Activated naive CD4-positive, alpha-beta T cell treated with anti-CD3 and anti-CD28 coated beads, Interleukin-2, amount 50 U/mL, for 72 hours (primary cell): ENCODE data around the gene XPR1. TPM values are rescaled to one million over a fixed set of nuclear protein-coding genes. Genes with fewer than 3 reads are reported as not detected.

Experiments used
- ATAC-seq, 2 donors: fragments of 150-1000 bp; cut with Tn5 transposase; 2 replicates each; pipeline ENCODE4 v1.10.0; 2021; ENCODE audit warnings: mild to moderate bottlenecking in 2 of 2, moderate library complexity in 2 of 2
- DNase-seq, 2 donors: peaks; one replicate each; pipeline ENCODE4 v3.0.0; 2021 to 2022; ENCODE audit warnings: low spot score in 2 of 2
- H3K27ac Mint-ChIP-seq, 2 donors: one replicate each; pipeline ENCODE4 v1.8.0; 2022; ENCODE audit warnings: mild to moderate bottlenecking in 2 of 2, mixed read lengths in 2 of 2
- H3K36me3 Mint-ChIP-seq, 2 donors: one replicate each; pipeline ENCODE4 v1.8.0; 2022; ENCODE audit warnings: mixed read lengths in 2 of 2
- H3K9me3 Mint-ChIP-seq, 2 donors: one replicate each; pipeline ENCODE4 v1.8.0; 2022; ENCODE audit warnings: mixed read lengths in 2 of 2
- total RNA-seq, 2 donors: library from RNA; stranded (reverse); gene quantifications; one replicate each; pipeline ENCODE4 v1.2.3, GENCODE V29; 2022

XPR1 gene
- total RNA-seq, 2 donors from 2014 or later, result 15.2 to 18.6 TPM

DNA sequence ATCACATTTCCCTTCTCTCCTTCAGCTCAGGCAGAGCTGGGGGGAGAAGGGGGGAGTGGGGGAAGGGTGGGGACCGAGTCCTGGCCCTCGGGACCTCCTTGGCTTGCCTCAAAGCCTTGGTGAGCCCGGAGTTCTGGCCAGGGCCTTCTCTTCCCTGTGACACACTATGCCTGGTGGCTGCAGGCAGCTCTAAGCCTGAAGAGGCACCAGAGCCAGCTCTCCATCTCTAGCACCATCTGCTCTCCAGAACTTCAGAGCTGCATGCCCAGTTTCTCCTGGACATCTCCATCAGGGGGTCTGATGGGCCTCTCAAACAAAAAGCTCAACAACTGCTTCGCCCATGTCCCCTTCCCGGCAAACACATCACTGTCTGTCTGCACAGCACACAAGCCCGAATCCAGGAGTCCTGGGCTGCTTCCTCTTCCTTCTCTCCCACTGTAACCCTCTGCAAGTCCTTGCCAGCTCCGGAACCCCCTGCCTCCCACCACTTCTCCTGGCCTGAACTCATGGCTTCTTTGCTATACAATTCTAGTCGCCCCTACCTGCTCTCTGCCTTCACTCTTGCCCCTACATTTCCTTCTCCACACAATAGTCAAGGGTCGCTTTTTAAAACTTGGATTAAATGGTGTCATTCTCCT lies 307.4 kb downstream of the XPR1 start:
- no peaks in the 10 kb centered on the region for H3K9me3 Mint-ChIP-seq
- H3K36me3 Mint-ChIP-seq, result no peaks in the 10 kb centered on the region
- no peak for DNase-seq
- ATAC-seq, result peak in 1 of 2 donors; percentile 17
- H3K27ac Mint-ChIP-seq, result no peak overlapping the region

DNA sequence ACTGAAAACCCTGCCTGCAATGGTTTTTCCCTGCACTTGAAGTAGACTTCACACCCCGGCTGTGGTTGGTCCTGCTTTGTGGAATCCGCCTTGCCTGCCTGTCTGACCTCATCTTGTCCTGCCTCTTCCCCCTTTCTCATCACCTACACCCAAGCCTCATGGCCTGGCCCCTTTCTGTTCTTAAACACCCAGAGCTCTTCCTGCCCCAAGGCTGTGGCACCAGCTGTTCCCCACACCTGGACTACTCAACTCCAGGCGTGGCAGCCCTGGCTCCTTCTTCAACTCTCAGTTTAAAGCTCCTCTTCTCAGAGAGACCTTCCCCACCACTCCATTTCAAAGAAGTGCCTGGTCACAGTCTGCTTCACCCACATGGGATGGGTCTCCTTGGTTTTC lies 307.9 kb downstream of the XPR1 start:
- no peaks in the 10 kb centered on the region for H3K9me3 Mint-ChIP-seq
- ATAC-seq (no peak), DNase-seq (no peak)
- H3K27ac Mint-ChIP-seq, result peak overlapping the region in 1 of 2 donors; percentile 10
- no peaks in the 10 kb centered on the region for H3K36me3 Mint-ChIP-seq

Other genes starting within 250 kb of the XPR1 start
- gene ACBD6, start 129.4 kb upstream of the XPR1 start, total RNA-seq, result 10 to 100 TPM; 18.6 to 51.2 TPM
- gene OVAAL, start 73.1 kb upstream of the XPR1 start, total RNA-seq, result not detected